ENCODE measurements around the gene CDK4. TPM values are rescaled to one million over a fixed set of nuclear protein-coding genes. Genes with fewer than 3 reads are reported as not detected.

The CDK4 gene
- total and polyA plus RNA-seq, 4 donors, result 28.1 to 69.1 (median 38.2) TPM

DNA sequence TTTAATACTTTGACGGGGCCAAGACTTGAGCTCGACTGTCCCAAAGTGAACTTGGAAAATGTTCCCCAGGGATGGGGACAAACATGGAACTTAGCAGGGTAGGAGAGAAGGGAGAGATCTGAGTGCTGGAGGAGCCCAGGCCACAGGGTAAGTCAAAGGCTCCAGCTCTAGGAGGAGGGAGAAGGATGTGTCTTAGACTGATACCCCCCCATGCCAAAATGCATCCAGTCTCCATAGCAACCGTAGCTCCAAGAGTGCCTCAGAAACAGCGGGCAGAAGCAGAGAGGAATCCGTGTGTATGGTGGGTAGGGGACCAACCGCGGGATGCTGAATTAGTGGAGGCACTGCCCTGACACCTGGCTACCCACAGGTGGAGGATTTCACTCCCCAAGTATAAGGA is 12.7 kb downstream of the CDK4 start (continued):
- TF ChIP-seq, protein P1, sequence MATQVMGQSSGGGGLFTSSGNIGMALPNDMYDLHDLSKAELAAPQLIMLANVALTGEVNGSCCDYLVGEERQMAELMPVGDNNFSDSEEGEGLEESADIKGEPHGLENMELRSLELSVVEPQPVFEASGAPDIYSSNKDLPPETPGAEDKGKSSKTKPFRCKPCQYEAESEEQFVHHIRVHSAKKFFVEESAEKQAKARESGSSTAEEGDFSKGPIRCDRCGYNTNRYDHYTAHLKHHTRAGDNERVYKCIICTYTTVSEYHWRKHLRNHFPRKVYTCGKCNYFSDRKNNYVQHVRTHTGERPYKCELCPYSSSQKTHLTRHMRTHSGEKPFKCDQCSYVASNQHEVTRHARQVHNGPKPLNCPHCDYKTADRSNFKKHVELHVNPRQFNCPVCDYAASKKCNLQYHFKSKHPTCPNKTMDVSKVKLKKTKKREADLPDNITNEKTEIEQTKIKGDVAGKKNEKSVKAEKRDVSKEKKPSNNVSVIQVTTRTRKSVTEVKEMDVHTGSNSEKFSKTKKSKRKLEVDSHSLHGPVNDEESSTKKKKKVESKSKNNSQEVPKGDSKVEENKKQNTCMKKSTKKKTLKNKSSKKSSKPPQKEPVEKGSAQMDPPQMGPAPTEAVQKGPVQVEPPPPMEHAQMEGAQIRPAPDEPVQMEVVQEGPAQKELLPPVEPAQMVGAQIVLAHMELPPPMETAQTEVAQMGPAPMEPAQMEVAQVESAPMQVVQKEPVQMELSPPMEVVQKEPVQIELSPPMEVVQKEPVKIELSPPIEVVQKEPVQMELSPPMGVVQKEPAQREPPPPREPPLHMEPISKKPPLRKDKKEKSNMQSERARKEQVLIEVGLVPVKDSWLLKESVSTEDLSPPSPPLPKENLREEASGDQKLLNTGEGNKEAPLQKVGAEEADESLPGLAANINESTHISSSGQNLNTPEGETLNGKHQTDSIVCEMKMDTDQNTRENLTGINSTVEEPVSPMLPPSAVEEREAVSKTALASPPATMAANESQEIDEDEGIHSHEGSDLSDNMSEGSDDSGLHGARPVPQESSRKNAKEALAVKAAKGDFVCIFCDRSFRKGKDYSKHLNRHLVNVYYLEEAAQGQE (IDR thresholded peaks at IDR 0.05), result no peak
- no peak for TF ChIP-seq HNF4G (IDR thresholded peaks at IDR 0.05)
- TF ChIP-seq EGR1 (IDR thresholded peaks at IDR 0.05; ENCODE audit: low read depth in 2 of 2), result no peak
- TF ChIP-seq, protein P2, sequence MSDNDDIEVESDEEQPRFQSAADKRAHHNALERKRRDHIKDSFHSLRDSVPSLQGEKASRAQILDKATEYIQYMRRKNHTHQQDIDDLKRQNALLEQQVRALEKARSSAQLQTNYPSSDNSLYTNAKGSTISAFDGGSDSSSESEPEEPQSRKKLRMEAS (IDR thresholded peaks at IDR 0.05), result no peak
- TF ChIP-seq RAD21 (IDR thresholded peaks at IDR 0.05), result no peak
- TF ChIP-seq GABPA (IDR thresholded peaks at IDR 0.05 in 1 of 2, conservative IDR thresholded peaks at IDR 0.05 in 1 of 2), result no peak
- no peak for TF ChIP-seq HNF4A (conservative IDR thresholded peaks at IDR 0.05)
- TF ChIP-seq, protein P3, sequence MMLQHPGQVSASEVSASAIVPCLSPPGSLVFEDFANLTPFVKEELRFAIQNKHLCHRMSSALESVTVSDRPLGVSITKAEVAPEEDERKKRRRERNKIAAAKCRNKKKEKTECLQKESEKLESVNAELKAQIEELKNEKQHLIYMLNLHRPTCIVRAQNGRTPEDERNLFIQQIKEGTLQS (IDR thresholded peaks at IDR 0.05), result no peak

DNA sequence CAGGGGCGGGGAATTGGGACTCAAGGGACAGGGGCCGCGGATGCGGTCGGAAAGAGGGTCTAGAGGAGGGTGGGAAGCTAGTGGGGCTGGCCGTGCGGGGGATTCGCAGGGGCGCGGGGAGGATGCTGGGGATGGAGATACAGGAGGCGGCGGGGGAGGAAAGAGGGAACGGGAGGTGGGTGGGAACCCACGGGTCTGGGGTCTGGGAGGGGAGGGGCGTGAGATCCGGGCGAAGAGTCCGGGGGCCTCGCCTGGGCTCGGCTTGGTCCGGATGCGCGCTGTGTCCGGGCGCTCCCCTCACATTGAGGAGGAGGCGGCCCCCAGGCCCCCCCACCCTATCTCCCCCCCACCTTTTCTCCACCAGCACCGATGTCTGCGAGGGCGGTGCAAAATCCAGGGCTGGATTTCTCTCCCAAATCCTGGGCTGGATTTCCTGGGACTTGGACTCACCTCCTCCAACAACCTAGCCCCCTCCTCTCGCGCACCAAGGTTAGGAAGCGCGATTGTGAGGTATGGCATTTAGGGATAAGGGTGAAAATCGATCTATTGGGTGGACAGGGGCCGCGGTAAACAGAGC is 13.4 kb downstream of the CDK4 start, which contains the start of gene AGAP2:
TSS of gene AGAP2 (minus strand) at position 82 of the 577 bp plus-strand sequence. CDS start 496 bp downstream, outside the sequence.
- no peak within 1 kb of the TSS for H3K9ac ChIP-seq (ENCODE audit: low read depth in 1 of 2, low read length in 2 of 2)
- TF ChIP-seq, protein P1 (IDR thresholded peaks at IDR 0.05), result no peak
- no peak for TF ChIP-seq NR2F2 (IDR thresholded peaks at IDR 0.05)
- no peak for TF ChIP-seq RAD21 (IDR thresholded peaks at IDR 0.05)
- no peak for TF ChIP-seq YY1 (IDR thresholded peaks at IDR 0.05)
- TF ChIP-seq TAF1 (conservative IDR thresholded peaks at IDR 0.05), result no peak
- TF ChIP-seq, protein P4, sequence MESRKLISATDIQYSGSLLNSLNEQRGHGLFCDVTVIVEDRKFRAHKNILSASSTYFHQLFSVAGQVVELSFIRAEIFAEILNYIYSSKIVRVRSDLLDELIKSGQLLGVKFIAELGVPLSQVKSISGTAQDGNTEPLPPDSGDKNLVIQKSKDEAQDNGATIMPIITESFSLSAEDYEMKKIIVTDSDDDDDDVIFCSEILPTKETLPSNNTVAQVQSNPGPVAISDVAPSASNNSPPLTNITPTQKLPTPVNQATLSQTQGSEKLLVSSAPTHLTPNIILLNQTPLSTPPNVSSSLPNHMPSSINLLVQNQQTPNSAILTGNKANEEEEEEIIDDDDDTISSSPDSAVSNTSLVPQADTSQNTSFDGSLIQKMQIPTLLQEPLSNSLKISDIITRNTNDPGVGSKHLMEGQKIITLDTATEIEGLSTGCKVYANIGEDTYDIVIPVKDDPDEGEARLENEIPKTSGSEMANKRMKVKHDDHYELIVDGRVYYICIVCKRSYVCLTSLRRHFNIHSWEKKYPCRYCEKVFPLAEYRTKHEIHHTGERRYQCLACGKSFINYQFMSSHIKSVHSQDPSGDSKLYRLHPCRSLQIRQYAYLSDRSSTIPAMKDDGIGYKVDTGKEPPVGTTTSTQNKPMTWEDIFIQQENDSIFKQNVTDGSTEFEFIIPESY (IDR thresholded peaks at IDR 0.05), result no peak
- no peak for TF ChIP-seq FOXA1 (IDR thresholded peaks at IDR 0.05)
- TF ChIP-seq, protein P5, sequence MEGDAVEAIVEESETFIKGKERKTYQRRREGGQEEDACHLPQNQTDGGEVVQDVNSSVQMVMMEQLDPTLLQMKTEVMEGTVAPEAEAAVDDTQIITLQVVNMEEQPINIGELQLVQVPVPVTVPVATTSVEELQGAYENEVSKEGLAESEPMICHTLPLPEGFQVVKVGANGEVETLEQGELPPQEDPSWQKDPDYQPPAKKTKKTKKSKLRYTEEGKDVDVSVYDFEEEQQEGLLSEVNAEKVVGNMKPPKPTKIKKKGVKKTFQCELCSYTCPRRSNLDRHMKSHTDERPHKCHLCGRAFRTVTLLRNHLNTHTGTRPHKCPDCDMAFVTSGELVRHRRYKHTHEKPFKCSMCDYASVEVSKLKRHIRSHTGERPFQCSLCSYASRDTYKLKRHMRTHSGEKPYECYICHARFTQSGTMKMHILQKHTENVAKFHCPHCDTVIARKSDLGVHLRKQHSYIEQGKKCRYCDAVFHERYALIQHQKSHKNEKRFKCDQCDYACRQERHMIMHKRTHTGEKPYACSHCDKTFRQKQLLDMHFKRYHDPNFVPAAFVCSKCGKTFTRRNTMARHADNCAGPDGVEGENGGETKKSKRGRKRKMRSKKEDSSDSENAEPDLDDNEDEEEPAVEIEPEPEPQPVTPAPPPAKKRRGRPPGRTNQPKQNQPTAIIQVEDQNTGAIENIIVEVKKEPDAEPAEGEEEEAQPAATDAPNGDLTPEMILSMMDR (IDR thresholded peaks at IDR 0.05; ENCODE audit: low read depth, low read length, missing input control), result no peak
- no peak for TF ChIP-seq HNF4G (IDR thresholded peaks at IDR 0.05)
- no peak for TF ChIP-seq GABPA (IDR thresholded peaks at IDR 0.05 in 1 of 2, conservative IDR thresholded peaks at IDR 0.05 in 1 of 2)
- TF ChIP-seq EGR1 (IDR thresholded peaks at IDR 0.05; ENCODE audit: low read depth in 2 of 2), result no peak
- TF ChIP-seq FOXA2 (IDR thresholded peaks at IDR 0.05), result no peak
- TF ChIP-seq JUND (IDR thresholded peaks at IDR 0.05), result no peak
- no peak for TF ChIP-seq RXRA (IDR thresholded peaks at IDR 0.05)
- TF ChIP-seq, protein P2 (IDR thresholded peaks at IDR 0.05), result no peak
- no peak for TF ChIP-seq SP1 (IDR thresholded peaks at IDR 0.05)
- TF ChIP-seq, protein P3 (IDR thresholded peaks at IDR 0.05), result no peak
- H3K9me3 ChIP-seq (ENCODE audit: control insufficient read depth in 4 of 4, low read length in 3 of 4), result no peaks in the 10 kb centered on the region
- H3K27me3 ChIP-seq (ENCODE audit: control insufficient read depth in 4 of 4, insufficient read depth in 4 of 4, low read length in 3 of 4), result peaks cover 0 to 10% (median 4%) of the 10 kb centered on the region in 4 donors
- H3K4me3 ChIP-seq (ENCODE audit: low read depth in 1 of 3, low read length in 3 of 3), result peak within 1 kb of the TSS in 1 of 3 donors; percentile 24
- DNase-seq (ENCODE audit: low spot score), result no peak
- no peak within 1 kb of the TSS for H3K27ac ChIP-seq (ENCODE audit: low read depth in 1 of 2, low read length in 2 of 2)
- no peaks in the 10 kb centered on the region for H3K36me3 ChIP-seq (ENCODE audit: control insufficient read depth in 4 of 4, insufficient read depth in 3 of 4, low read depth in 1 of 4, low read length in 3 of 4)
- 17% methylated on average over 36 of the region's 36 CpGs for WGBS
- H3K4me1 ChIP-seq (ENCODE audit: control insufficient read depth in 4 of 4, insufficient read depth in 4 of 4, low read length in 3 of 4), result peaks cover 3 to 22% (median 15%) of the 10 kb centered on the region in 4 donors
